DND-41 (cell line): ENCODE results near the gene MB.

Source experiments
- CTCF ChIP-seq: IDR thresholded peaks from 2 replicates; pipeline ENCODE4 v1.5.1; 2012; ENCODE audit warnings: borderline replicate concordance, low read length, moderate library complexity, mild to moderate bottlenecking; ENCODE audit not compliant: poor library complexity, severe bottlenecking; ENCODE audit errors: extremely low read depth
- EZH2 ChIP-seq: IDR thresholded peaks from 3 replicates; pipeline ENCODE4 v1.6.1; 2012; ENCODE audit warnings: borderline replicate concordance, low read depth, mild to moderate bottlenecking, moderate library complexity, low read length, inconsistent platforms; ENCODE audit not compliant: severe bottlenecking

DNA sequence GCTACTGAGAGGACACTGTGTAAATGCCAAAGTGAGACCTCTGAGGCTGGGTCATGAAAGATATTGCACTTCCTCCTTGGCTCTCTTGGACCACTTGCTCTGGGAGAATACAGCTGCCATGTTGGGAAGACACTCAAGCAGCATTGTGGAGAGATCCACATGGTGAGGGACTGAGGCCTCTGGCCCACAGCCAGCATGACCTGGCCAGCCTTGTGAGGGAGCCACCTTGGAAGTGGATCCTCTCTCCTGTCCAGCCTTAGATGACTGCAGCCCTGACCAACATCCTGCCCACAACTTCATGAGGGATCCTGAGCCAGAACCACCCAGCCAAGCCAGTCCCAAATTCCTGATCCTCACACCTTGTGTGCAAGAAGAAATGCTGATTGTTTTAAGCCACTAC is 30.4 kb downstream of the MB start:
- TF ChIP-seq EZH2, result no peak
- no peak for TF ChIP-seq CTCF
